ENCODE measurements around the gene TRABD2A.

DNA sequence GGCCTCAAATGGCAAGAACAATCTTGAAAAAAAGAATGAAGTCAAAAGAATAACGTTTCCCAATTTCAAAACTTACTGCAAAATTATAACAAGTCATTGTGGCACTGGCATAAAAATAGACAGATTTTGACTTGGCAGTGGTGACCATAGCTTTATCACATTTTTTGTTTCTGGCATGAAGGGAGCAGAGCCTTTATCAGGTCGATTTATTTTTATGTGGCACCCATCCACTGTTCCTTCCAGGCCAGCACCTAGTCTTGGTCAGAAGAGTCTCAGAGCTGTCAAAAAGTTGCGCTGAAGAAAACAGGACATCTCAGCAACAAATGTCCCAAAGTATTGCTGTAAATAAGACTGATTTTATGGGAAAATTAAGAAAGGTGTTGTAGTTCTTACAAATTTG, 92.4 kb downstream of the TRABD2A start:
- TF ChIP-seq, protein P1, sequence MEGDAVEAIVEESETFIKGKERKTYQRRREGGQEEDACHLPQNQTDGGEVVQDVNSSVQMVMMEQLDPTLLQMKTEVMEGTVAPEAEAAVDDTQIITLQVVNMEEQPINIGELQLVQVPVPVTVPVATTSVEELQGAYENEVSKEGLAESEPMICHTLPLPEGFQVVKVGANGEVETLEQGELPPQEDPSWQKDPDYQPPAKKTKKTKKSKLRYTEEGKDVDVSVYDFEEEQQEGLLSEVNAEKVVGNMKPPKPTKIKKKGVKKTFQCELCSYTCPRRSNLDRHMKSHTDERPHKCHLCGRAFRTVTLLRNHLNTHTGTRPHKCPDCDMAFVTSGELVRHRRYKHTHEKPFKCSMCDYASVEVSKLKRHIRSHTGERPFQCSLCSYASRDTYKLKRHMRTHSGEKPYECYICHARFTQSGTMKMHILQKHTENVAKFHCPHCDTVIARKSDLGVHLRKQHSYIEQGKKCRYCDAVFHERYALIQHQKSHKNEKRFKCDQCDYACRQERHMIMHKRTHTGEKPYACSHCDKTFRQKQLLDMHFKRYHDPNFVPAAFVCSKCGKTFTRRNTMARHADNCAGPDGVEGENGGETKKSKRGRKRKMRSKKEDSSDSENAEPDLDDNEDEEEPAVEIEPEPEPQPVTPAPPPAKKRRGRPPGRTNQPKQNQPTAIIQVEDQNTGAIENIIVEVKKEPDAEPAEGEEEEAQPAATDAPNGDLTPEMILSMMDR (conservative IDR thresholded peaks at IDR 0.05; ENCODE audit: low read length): no peak
- TF ChIP-seq EZH2phosphoT487 (IDR thresholded peaks at IDR 0.05; ENCODE audit: borderline replicate concordance): no peak

Measured in Loucy (cell line).